Fibroblast of the aortic adventitia (primary cell): ENCODE data around the gene C11orf71. TPM values are rescaled to one million over a fixed set of nuclear protein-coding genes. Genes with fewer than 3 reads are reported as not detected.

Source experiments
- DNase-seq: peaks from one replicate; pipeline ENCODE4 v3.0.0-alpha.2; 2010; ENCODE audit warnings: low read depth
- H3K4me3 ChIP-seq: 2 replicates; pipeline ENCODE4 v1.5.1; 2011; ENCODE audit warnings: low read depth, mild to moderate bottlenecking, control low read depth, low read length, moderate library complexity
- total RNA-seq: library from RNA; depleted of rRNA; stranded (reverse); fragments of >200 nt; gene quantifications from 2 replicates; pipeline ENCODE4 v1.2.3, GENCODE V29; 2012; ENCODE audit warnings: low replicate concordance
- TF ChIP-seq, protein P1 (sequence below): IDR thresholded peaks from 2 replicates; pipeline ENCODE4 v1.5.1; 2011; ENCODE audit warnings: mild to moderate bottlenecking, low read length, control low read depth, inconsistent platforms; ENCODE audit not compliant: insufficient read depth

Gene C11orf71
- total RNA-seq, 1 donor: 2.5 TPM

DNA sequence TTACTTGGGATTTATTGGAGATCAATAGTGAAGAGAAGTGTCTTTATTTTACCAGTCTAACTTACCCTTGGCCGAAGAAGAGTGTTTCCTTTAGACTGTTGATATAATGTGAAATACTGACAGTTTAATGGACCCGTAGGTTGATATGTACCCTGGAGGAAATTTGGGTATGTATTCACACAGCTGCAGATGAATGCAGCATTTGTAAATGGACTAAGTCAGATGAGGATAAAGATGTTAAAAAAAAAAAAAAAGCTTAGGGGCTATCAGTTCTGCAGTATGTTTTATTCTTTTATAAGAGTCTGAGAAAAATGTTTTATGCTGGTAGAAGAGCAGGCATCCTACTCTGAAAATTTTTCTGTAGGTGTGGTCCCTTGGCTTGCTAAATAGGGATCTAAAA is 41.6 kb upstream of the C11orf71 start:
- DNase-seq: peak; percentile 22
- peak overlapping the region; percentile 96 for H3K4me3 ChIP-seq
- TF ChIP-seq, protein P1, sequence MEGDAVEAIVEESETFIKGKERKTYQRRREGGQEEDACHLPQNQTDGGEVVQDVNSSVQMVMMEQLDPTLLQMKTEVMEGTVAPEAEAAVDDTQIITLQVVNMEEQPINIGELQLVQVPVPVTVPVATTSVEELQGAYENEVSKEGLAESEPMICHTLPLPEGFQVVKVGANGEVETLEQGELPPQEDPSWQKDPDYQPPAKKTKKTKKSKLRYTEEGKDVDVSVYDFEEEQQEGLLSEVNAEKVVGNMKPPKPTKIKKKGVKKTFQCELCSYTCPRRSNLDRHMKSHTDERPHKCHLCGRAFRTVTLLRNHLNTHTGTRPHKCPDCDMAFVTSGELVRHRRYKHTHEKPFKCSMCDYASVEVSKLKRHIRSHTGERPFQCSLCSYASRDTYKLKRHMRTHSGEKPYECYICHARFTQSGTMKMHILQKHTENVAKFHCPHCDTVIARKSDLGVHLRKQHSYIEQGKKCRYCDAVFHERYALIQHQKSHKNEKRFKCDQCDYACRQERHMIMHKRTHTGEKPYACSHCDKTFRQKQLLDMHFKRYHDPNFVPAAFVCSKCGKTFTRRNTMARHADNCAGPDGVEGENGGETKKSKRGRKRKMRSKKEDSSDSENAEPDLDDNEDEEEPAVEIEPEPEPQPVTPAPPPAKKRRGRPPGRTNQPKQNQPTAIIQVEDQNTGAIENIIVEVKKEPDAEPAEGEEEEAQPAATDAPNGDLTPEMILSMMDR: no peak

DNA sequence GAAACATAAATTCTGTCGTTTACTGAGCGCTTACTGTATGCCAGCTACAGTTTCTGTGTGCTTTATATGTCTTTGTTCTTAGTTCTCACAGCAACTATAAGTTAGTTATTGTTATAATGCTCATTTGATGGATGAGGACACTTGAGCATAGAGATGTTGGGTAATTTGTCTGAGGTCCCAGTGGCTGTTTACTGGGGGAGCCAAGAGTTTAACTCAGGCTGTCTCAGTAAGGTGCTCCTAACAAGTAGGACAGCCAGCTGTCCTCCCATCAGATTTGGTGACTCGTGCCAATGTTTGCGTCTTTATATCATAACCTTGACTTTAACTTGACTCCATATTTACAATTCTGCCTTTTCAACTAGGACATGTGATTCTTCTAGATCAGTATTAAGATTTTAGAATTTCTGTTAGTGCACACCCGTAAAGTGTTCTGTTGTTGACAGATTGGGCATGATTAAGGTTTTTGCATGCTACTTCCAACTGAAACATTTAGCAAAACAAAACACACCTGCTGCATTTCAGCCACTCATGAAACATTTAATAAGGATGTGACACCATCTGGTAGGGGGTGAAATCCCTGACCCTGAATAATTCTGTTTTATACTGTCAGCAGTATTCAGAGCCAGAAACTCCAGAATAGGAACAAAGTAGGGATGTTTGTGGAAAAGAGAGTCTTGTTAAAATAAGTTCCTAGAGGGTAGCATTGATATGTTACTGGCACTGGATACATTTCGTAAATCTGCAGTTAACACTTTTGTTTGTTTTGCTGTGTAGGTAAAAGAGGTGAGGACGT is 40.9 kb upstream of the C11orf71 start:
- no peak for DNase-seq

DNA sequence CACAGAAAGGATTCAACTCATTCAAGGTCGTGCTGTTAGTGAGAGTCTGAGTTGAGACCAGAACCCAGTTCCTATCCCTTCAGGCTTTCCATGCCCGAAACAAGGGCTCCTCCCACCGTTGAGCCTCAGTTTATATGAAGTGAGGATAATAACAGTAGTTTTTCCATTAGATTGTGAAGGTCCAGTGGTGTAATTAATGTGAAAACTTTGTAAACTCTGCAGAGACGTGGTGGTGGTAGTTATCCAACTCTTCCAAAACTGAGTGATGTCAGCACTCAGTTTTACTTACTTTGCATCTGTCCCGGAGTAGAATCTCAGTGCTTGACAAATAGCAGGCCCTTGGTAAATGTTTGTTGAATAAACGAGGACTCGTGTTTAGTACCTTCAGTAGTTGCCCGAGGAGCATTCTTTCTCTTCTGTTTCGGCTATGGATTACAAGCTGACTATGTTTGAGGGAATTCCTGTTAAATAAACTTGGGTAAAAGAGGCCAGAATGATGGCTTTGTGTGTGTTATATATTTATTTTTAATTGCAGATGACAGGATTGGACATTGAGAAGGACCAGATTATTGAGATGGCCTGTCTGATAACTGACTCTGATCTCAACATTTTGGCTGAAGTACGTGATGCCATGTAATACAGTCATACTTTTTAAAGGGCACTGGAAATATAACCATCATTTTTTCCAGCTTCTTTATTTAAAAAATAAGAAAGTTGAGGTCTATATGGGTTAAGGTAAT is 40.0 kb upstream of the C11orf71 start:
- TF ChIP-seq, protein P1: no peak
- peak; percentile 49 for DNase-seq
- H3K4me3 ChIP-seq: peak overlapping the region; percentile 96

More for the DNA sequence above, 40.9 kb upstream of the C11orf71 start:
- TF ChIP-seq, protein P1: no peak
- peak overlapping the region; percentile 96 for H3K4me3 ChIP-seq

DNA sequence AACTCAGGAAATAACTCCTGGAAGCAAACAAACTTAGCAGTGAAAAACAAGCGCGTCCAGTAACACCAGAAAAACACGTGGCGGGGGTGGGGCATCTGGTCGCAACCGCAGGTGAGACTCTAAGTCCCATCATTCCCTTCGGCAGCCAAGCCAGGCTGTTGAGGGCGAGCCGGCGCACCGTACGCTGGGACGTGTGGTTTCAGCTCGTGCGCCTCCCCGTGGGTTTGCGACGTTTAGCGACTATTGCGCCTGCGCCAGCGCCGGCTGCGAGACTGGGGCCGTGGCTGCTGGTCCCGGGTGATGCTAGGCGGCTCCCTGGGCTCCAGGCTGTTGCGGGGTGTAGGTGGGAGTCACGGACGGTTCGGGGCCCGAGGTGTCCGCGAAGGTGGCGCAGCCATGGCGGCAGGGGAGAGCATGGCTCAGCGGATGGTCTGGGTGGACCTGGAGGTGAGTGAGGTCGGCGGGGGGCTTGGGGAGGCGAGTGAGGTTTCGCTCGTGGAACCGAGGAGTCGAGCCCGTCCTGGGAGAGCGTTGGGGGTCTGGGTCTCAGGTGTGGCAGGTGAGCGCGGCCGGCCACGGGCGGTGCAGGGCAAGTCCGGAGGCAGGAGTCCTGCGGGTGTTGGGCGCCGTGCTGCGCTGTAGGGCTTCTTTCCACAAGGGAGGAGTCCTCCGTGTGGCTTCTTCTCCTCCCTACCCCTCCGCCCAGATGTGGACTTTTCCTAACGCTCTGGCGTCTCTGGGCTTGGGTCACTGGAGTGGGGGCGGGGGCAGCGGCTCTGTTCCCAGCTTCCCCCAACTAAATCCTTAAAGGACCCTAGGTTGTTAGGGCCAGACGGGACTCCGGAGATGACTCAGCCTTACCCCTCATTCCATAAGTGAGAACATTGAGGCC is 39.2 kb upstream of the C11orf71 start, which contains the start of gene REXO2:
Gene REXO2, plus strand, starts transcription at position 239 of the 892 bp plus-strand sequence. Its CDS starts 62 bp downstream, at position 301.
- peak within 1 kb of the TSS; percentile 96 for H3K4me3 ChIP-seq
- DNase-seq: peak; percentile 93
- TF ChIP-seq, protein P1: peak; percentile 17

DNA sequence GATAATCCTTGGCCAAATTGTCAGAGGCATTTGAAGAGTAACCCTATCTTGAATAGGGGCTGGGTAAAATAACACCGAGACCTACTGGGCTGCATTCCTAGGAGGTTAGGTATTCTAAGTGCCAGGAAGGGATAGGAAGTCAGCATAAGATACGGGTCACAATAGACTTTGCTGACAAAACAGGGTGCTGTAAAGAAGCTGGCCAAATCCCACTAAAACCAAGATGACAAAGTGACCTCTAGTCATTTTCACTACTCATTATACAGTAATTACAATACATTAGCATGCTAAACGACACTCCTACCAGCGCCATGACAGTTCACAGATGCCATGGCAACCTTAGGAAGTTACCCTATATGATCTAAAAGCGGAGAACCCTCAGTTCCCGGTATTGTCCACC is 38.0 kb upstream of the C11orf71 start:
- no peak for DNase-seq
- H3K4me3 ChIP-seq: no peak overlapping the region

More for the DNA sequence above, 38.0 kb upstream of the C11orf71 start:
- TF ChIP-seq, protein P1: no peak
